SK-N-SH treated with all-trans-retinoic acid at 6 μM for 48 hours (cell line): ENCODE data around the gene SEMA3F.

Experiments used
- ARNTL ChIP-seq: fragments of 450-650 bp; formaldehyde crosslinking; IDR thresholded peaks from 2 replicates; pipeline ENCODE4 v1.5.0; 2020; ENCODE audit warnings: low read depth, mild to moderate bottlenecking, moderate library complexity, borderline replicate concordance
- BACH2 ChIP-seq: fragments of 250-450 bp; sonication (Bioruptor Pico); IDR thresholded peaks from 2 replicates; pipeline ENCODE4 v1.9.0; 2021; ENCODE audit warnings: mild to moderate bottlenecking, borderline replicate concordance
- CSDC2 ChIP-seq: fragments of 250-450 bp; sonication (Bioruptor Pico); IDR thresholded peaks from 2 replicates; pipeline ENCODE4 v1.5.0; 2020; ENCODE audit warnings: mild to moderate bottlenecking, moderate library complexity
- GLIS3 ChIP-seq: fragments of 250-450 bp; sonication (Bioruptor Pico); IDR thresholded peaks from 2 replicates; pipeline ENCODE4 v1.5.0; 2020; ENCODE audit warnings: mild to moderate bottlenecking, moderate library complexity
- RARB ChIP-seq: fragments of 250-450 bp; sonication (Bioruptor Pico); IDR thresholded peaks from 2 replicates; pipeline ENCODE4 v1.8.0; 2021; ENCODE audit warnings: mild to moderate bottlenecking, moderate library complexity
- TOX ChIP-seq: fragments of 250-450 bp; sonication (Bioruptor Pico); IDR thresholded peaks from 2 replicates; pipeline ENCODE4 v1.8.0; 2021; ENCODE audit warnings: mild to moderate bottlenecking, moderate library complexity, borderline replicate concordance
- ZFP3 ChIP-seq: fragments of 250-450 bp; sonication (Bioruptor Pico); IDR thresholded peaks from 2 replicates; pipeline ENCODE4 v1.5.0; 2020; ENCODE audit warnings: mild to moderate bottlenecking, moderate library complexity
- ZFP30 ChIP-seq: fragments of 450-650 bp; formaldehyde crosslinking; IDR thresholded peaks from 2 replicates; pipeline ENCODE4 v1.5.0; 2022; ENCODE audit warnings: mild to moderate bottlenecking, moderate library complexity
- TF ChIP-seq, protein P1 (sequence below): fragments of 250-450 bp; sonication (Bioruptor Pico); IDR thresholded peaks from 2 replicates; pipeline ENCODE4 v1.5.1; 2020; ENCODE audit warnings: low read depth, mild to moderate bottlenecking, moderate library complexity

DNA sequence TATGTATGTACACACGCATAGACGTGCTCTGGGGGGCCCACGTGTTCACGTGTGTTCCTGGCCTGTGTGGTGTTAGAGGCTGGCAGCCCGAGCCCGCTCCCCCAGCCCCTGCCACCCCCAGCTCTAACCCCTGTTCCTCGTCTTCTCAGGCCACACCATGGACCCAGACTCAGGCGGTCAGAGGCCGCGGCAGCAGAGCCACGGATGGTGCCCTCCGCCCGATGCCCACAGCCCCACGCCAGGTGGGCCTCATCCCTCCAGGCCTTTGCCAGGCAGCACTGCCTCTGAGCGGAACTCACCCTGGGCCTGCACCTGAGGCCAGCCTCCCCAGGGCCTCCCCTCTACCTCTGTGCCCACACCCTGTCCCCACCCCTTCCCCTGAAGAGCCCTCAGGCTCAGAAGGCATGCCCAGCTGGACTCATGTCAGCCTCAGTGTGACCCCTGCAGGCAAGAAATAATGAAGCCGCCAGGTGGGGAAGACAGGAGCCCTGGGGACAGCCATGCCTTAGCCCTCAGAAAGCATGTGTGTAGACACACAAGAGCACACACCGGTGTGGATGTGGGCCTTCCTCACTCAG is 19.9 kb downstream of the SEMA3F start:
- no peak for TF ChIP-seq ARNTL
- no peak for TF ChIP-seq ZFP3 (CRISPR knock-in tag)
- TF ChIP-seq, protein P1, sequence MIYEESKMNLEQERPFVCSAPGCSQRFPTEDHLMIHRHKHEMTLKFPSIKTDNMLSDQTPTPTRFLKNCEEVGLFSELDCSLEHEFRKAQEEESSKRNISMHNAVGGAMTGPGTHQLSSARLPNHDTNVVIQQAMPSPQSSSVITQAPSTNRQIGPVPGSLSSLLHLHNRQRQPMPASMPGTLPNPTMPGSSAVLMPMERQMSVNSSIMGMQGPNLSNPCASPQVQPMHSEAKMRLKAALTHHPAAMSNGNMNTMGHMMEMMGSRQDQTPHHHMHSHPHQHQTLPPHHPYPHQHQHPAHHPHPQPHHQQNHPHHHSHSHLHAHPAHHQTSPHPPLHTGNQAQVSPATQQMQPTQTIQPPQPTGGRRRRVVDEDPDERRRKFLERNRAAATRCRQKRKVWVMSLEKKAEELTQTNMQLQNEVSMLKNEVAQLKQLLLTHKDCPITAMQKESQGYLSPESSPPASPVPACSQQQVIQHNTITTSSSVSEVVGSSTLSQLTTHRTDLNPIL (CRISPR knock-in tag), result no peak
- no peak for TF ChIP-seq CSDC2
- TF ChIP-seq GLIS3, result no peak
- TF ChIP-seq ZFP30 (CRISPR knock-in tag), result no peak
- TF ChIP-seq TOX (CRISPR knock-in tag), result no peak
- no peak for TF ChIP-seq RARB (CRISPR knock-in tag)
- TF ChIP-seq BACH2 (CRISPR knock-in tag), result no peak
